HFF-Myc (cell line): Measurements from ENCODE around the gene PAK4.

Experiments used
- DNase-seq: peaks from one replicate; pipeline ENCODE4 v3.0.0-alpha.2; 2011; ENCODE audit warnings: low read depth; ENCODE audit errors: extremely low read depth
- H3K4me3 ChIP-seq: replicated peaks from 2 replicates; pipeline ENCODE4 v1.5.1; 2011; ENCODE audit warnings: low read depth, mild to moderate bottlenecking, control low read depth, low read length
- TF ChIP-seq, protein P1 (sequence below): IDR thresholded peaks from 2 replicates; pipeline ENCODE4 v1.5.1; 2012; ENCODE audit warnings: mild to moderate bottlenecking, low read depth, low read length, control low read depth; ENCODE audit errors: missing control alignments

Gene PAK4

DNA sequence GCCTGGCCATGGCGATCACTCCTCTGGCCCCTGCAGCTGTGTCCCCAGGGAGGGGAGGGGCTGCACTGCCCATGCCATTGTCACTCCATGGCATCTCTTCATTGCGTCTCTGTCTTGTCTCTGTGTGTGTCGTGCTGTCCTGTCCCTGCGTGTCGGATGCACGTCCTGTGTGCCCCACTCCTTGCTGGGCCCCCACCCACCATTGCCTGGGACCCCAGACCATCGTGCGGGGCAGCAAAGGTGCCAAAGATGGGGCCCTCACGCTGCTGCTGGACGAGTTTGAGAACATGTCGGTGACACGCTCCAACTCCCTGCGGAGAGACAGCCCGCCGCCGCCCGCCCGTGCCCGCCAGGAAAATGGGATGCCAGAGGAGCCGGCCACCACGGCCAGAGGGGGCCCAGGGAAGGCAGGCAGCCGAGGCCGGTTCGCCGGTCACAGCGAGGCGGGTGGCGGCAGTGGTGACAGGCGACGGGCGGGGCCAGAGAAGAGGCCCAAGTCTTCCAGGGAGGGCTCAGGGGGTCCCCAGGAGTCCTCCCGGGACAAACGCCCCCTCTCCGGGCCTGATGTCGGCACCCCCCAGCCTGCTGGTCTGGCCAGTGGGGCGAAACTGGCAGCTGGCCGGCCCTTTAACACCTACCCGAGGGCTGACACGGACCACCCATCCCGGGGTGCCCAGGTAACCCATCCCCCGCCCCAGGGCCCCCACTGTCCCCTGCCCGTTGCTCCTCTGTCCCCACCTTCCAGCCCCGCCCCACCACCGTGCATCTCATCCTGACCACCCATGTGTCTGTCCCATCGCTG is 47.3 kb downstream of the PAK4 start:
- H3K4me3 ChIP-seq, result no peak overlapping the region
- TF ChIP-seq, protein P1, sequence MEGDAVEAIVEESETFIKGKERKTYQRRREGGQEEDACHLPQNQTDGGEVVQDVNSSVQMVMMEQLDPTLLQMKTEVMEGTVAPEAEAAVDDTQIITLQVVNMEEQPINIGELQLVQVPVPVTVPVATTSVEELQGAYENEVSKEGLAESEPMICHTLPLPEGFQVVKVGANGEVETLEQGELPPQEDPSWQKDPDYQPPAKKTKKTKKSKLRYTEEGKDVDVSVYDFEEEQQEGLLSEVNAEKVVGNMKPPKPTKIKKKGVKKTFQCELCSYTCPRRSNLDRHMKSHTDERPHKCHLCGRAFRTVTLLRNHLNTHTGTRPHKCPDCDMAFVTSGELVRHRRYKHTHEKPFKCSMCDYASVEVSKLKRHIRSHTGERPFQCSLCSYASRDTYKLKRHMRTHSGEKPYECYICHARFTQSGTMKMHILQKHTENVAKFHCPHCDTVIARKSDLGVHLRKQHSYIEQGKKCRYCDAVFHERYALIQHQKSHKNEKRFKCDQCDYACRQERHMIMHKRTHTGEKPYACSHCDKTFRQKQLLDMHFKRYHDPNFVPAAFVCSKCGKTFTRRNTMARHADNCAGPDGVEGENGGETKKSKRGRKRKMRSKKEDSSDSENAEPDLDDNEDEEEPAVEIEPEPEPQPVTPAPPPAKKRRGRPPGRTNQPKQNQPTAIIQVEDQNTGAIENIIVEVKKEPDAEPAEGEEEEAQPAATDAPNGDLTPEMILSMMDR, result no peak
- no peak for DNase-seq

DNA sequence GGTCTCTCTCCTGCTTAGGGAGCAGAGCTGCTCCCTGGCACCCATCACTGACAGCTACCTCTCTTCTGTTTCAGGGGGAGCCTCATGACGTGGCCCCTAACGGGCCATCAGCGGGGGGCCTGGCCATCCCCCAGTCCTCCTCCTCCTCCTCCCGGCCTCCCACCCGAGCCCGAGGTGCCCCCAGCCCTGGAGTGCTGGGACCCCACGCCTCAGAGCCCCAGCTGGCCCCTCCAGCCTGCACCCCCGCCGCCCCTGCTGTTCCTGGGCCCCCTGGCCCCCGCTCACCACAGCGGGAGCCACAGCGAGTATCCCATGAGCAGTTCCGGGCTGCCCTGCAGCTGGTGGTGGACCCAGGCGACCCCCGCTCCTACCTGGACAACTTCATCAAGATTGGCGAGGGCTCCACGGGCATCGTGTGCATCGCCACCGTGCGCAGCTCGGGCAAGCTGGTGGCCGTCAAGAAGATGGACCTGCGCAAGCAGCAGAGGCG is 48.0 kb downstream of the PAK4 start:
- TF ChIP-seq, protein P1, result no peak
- DNase-seq, result no peak

DNA sequence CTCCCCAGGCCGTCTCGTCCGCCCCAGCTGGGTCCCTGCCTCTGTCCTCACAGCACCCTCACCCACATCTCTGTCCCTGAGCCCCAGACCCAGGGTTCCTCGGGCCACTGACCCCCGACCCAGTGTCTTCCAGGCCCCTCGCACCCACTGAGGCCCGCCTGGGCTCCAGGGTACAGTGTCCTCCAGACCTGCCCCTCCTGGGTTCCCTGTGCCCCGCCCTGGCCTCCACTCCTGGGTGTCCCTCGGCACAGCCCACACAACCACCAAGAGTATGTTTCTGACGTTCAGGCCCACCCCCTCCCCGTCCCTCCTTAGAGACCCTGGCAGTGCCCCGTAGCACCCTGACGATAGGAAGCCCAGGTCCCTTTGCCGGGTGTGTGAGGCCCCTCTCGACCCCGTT is 48.6 kb downstream of the PAK4 start:
- TF ChIP-seq, protein P1, result no peak
- H3K4me3 ChIP-seq, result no peak overlapping the region
- DNase-seq, result no peak

More for the DNA sequence above, 48.0 kb downstream of the PAK4 start:
- no peak overlapping the region for H3K4me3 ChIP-seq

DNA sequence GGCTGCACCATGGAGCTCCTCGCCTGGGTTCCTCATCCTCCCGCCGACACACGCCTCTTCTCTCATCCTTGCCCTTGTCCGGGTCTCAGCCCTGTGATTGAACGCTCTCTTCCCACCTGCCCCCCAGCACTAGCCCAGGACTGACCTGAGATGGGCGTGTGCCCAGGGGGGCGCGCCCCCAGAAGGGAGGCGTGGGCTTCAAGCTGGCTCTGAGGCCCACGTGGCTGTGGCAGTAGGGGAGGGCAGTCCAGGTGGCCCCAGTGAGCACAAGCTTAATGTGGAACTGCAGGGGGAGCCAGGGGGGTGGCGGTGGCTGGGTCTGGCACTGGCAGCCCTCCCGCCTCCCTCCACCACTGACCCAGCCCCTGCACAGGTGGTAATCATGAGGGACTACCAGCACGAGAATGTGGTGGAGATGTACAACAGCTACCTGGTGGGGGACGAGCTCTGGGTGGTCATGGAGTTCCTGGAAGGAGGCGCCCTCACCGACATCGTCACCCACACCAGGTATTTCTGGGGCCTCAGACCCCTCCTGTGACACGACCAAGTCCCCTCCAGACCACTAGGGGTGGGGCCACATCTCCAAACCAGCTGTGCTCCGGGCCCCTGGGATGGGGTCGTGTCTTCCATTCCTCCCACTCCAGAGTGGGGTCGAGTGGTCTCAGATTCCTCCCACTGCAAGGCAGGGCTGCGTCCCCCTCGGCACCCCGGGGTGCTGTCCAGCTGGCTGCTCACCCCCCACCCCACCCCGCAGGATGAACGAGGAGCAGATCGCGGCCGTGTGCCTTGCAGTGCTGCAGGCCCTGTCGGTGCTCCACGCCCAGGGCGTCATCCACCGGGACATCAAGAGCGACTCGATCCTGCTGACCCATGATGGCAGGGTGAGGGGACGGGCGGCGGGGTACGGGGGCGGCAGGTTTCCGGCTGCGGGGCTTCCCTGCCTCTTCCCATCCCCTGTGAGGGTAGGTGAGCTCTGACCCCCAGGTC is 49.3 kb downstream of the PAK4 start:
- TF ChIP-seq, protein P1, result no peak
- H3K4me3 ChIP-seq, result no peak overlapping the region
- no peak for DNase-seq

DNA sequence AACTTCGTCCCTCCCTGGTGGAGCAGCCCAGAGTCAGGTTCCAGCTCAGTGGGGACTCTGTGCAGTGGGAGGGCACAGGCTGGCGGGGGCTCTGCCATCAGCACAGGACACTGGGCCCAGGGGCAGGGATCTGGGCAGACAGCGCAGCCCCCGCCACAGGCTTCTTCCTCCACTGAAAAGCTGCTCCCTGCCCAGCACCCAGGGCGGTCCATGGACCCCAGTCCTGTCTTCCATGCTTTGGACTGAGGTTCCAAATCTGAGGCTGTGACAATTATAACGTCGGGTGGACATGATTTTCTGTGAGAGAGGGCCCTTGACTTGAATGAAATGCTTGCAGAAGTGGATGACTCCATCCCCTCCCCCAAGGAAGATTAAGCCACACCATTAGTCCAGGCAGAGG is 50.0 kb downstream of the PAK4 start:
- TF ChIP-seq, protein P1, result no peak
- no peak for DNase-seq
- no peak overlapping the region for H3K4me3 ChIP-seq

DNA sequence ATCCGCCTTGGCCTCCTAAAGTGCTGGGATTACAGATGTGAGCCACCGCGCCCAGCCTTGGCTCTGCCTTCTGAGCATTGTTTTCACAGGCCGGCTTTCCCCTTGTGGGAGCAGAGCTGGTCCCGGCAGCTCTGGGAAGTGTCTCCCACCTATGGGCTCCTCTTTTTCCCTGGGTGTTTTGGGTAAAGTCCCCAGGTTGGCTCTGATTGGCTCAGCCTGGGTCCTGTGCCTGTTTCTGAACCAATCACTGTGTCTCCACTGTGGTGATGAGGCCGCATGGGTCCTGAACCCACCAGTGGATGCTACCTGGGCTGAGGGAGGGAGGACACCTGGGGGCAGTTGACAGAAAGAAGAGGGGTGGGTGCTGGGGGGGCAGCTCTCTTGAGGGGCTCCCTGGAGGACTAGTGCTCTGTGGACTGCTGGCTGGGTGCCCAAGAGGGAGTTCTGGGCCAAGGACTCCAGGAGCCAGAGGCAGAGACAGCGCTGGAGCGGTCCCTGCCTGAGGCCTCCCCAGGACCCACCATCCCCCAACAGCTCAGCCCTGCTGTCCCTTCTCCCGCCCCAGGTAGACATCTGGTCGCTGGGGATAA is 51.6 kb downstream of the PAK4 start:
- TF ChIP-seq, protein P1, result no peak
- H3K4me3 ChIP-seq, result no peak overlapping the region
- no peak for DNase-seq
